Coronary artery (tissue), 2 donors: ENCODE results near the gene PTK7.

ENCODE experiments used
- DNase-seq: peaks from one replicate; pipeline ENCODE4 v3.0.0-alpha.2; 2017; ENCODE audit warnings: low spot score
- H3K27ac ChIP-seq, 2 donors: fragments of 200-600 bp; sonication (generic); one replicate each; pipeline ENCODE4 v1.5.1; 2016 to 2019
- H3K4me3 ChIP-seq: fragments of 200-600 bp; sonication (generic); 2 replicates; pipeline ENCODE4 v1.5.1; 2016; ENCODE audit warnings: mild to moderate bottlenecking, moderate library complexity
- TF ChIP-seq, protein P1 (sequence below): fragments of 200-600 bp; sonication (generic); IDR thresholded peaks from one replicate; pipeline ENCODE4 v1.5.1; 2019; ENCODE audit warnings: antibody characterized with exemption

PTK7 gene

DNA sequence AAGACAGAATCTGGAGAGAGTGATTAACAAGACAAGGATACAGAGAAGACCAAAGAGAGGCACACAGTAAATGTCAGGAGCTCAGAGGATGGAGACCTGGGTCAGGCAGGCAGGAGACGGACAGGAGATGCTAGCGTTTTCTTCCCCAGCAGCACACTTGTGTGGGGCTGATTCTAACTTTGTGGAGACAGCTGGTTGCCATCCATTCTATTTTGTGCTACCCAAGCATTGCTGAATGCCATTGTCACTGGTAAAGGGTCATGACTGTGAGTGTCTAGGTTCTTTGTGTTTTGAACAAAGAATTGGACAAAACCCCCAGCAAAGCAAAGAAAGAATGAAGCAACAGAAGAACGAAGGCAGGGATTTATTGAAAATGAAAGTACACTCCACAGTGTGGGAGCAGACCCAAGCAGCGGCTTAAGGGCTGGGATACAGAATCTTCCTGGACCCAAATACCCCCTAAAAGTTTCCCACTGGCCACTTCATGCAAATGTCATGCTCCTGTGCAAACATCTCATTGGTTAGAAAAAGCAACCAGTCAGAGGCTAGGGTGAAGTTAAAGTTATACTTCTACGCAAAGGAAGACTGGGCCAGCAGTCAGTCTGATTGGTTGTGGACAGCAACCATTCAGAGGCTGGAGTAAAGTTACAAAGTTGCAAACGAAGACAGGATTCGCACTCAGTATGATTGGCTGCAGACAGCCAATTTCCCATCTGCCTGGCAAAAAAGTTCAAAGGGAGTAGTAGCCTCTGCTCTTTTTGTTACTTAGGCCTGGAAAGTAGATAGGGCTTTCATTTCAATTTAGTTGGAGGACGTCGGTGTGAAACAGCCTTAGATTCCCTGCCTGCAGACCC lies 17.5 kb downstream of the PTK7 start:
- no peak for DNase-seq
- Histone ChIP-seq H3K4me3 (peak overlapping the region; percentile 49), H3K27ac (peak overlapping the region in 1 of 2 donors; percentile 40)
- TF ChIP-seq, protein P1, sequence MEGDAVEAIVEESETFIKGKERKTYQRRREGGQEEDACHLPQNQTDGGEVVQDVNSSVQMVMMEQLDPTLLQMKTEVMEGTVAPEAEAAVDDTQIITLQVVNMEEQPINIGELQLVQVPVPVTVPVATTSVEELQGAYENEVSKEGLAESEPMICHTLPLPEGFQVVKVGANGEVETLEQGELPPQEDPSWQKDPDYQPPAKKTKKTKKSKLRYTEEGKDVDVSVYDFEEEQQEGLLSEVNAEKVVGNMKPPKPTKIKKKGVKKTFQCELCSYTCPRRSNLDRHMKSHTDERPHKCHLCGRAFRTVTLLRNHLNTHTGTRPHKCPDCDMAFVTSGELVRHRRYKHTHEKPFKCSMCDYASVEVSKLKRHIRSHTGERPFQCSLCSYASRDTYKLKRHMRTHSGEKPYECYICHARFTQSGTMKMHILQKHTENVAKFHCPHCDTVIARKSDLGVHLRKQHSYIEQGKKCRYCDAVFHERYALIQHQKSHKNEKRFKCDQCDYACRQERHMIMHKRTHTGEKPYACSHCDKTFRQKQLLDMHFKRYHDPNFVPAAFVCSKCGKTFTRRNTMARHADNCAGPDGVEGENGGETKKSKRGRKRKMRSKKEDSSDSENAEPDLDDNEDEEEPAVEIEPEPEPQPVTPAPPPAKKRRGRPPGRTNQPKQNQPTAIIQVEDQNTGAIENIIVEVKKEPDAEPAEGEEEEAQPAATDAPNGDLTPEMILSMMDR, result no peak

DNA sequence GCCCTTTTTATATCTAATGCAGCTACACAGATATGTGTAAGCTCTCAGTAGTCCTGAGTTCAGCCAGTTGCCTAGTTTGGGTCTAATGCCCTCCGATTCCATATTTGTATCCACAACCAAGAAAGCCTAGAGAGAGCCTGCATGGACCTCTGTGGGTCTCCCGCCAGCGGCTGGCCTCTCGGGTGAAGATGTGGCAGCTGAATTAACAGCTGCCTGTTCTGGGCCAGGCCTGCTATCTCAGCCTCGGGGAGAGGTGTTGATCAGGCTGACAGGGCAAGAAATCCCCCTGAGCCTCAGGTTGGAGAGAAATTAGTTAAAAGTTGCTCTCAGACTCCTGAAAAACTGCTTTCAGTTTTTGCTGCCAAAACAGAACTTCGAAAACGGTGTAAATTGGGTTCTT lies 19.8 kb downstream of the PTK7 start:
- DNase-seq, result no peak
- no peak overlapping the region for H3K4me3 ChIP-seq
- no peak overlapping the region for H3K27ac ChIP-seq
- TF ChIP-seq, protein P1, result no peak

DNA sequence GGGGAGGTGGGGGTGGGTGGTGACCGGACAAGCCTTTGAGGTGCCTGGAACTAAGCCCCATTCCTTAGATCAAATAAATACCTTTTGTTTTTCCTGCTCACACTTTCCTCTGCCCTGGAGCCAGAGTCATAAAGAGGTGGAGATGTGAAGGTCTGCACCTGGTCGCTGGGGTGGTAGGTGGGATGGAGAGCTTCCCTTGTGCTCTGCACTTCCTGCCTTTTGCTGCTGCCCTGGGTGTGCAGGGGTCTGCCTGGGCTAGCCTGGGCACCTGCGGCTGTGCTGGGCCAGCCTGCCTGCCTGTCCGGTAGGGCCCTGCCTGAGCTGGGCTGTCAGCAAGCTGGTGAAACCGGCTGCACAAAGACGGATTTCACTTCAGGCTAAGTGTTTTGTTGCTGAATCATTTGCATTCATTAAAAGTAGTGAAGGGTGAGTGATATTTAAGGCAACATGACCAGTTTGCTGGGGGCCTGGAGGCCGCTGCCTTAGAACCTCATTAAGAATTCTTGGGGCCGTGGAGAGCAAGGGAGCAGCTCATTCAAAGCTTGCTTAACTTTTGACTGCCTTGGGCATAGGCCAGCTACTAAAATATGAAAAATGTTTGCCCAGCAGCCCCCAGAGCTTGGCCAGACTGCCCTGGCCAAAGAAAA lies 20.5 kb downstream of the PTK7 start:
- TF ChIP-seq, protein P1, result no peak
- Histone ChIP-seq H3K4me3 (no peak overlapping the region), H3K27ac (peak overlapping the region in 1 of 2 donors; percentile 51)
- DNase-seq, result no peak

DNA sequence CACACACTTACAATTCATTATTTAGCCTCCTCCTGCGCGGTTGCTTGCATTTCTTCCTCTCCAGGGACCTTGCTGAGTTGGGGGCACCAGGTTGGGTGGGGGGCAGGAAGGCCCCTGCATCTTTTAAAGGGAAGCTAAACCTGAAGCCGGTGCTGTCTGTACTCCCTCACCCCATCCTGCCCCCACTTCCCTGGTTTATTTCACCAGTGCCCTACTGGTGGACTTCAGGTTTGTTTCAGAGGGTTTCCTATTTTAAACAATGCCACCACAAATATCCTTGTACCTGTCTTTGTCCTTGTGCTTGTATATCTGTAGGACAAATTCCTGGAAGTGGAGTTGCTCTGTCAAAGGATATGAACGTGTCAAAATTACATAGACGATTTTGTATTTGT lies 21.0 kb downstream of the PTK7 start:
- no peak overlapping the region for H3K4me3 ChIP-seq
- no peak for DNase-seq
- TF ChIP-seq, protein P1, result no peak
- H3K27ac ChIP-seq, result peak overlapping the region in 1 of 2 donors; percentile 51

DNA sequence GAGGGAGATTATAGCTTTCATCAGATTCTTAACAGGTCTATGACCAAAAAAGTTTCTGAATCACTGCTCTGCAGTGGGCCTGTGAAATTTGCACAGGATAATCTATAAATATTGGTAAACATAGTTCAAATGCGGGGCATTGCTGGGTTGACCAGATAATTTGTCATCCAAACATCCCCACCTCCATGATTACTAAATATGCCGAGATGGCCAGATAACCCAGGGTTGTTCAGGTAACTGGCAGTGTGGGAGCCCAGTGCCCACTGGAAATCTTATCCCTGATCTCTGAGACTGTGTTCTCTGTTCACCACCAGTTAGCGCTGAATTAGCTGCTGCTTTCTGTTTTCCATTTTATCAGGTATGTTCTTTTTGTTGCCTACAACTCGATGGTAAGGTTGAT lies 21.4 kb downstream of the PTK7 start:
- H3K27ac ChIP-seq, result no peak overlapping the region
- no peak for DNase-seq
- no peak overlapping the region for H3K4me3 ChIP-seq
- TF ChIP-seq, protein P1, result no peak

DNA sequence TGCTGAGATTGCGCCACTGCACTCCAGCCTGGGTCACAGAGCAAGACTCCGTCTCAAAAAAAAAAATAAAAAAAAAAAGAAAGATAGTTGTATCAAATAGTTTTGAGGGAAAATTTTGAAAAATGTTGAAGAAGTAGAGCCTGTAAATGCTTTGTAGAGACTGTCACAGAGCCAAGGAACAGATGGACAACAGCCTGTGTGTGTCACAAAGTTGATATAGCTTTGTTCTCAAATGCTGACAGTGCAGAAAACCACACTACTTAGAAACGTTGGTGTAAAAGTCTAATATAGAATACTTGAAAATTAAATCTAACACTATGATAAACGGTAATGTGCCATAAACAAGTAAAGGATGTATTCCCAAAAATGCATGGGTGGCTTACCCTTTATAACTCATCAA lies 25.4 kb downstream of the PTK7 start:
- TF ChIP-seq, protein P1, result no peak
- no peak for DNase-seq
- no peak overlapping the region for H3K4me3 ChIP-seq
- H3K27ac ChIP-seq, result no peak overlapping the region
